Left lung (tissue), 10 donors: Measurements from ENCODE around the gene NEDD4. TPM values are rescaled to one million over a fixed set of nuclear protein-coding genes. Genes with fewer than 3 reads are reported as not detected.

Experiments
- ATAC-seq: fragments of 200-7000 bp; cut with Tn5 transposase; one replicate; pipeline ENCODE4 v1.9.1; 2020; ENCODE audit warnings: moderate library complexity
- DNase-seq, 4 donors: peaks; one replicate each; pipeline ENCODE4 v3.0.0-alpha.2; 2013 to 2020
- H3K27ac ChIP-seq, 2 donors: fragments of 200-600 bp; sonication (generic) in 1 of 2; one replicate each; pipeline versions ENCODE4 v1.5.0 to v1.8.0; 2020 to 2021
- H3K27me3 ChIP-seq, 2 donors: fragments of 200-600 bp; sonication (generic) in 1 of 2; one replicate each; pipeline versions ENCODE4 v1.5.0 to v1.8.0; 2020 to 2021
- H3K36me3 ChIP-seq, 2 donors: fragments of 200-600 bp; sonication (generic) in 1 of 2; one replicate each; pipeline versions ENCODE4 v1.5.0 to v1.8.0; 2020 to 2021
- H3K4me1 ChIP-seq, 2 donors: fragments of 200-600 bp; one replicate each; pipeline ENCODE4 v1.8.0; 2021
- H3K4me3 ChIP-seq, 2 donors: fragments of 200-600 bp; sonication (generic) in 1 of 2; one replicate each; pipeline versions ENCODE4 v1.5.0 to v1.8.0; 2020 to 2021; ENCODE audit warnings: mild to moderate bottlenecking in 1 of 2
- H3K9me3 ChIP-seq, 2 donors: fragments of 200-600 bp; sonication (generic) in 1 of 2; one replicate each; pipeline versions ENCODE4 v1.5.0 to v1.8.0; 2020 to 2021
- CTCF ChIP-seq, 2 donors: fragments of 200-600 bp; sonication (generic) in 1 of 2; IDR thresholded peaks; one replicate each; pipeline versions ENCODE4 v1.5.0 to v1.8.0; 2021; ENCODE audit warnings: antibody characterized with exemption in 2 of 2
- intact Hi-C, 2 donors: fragments of 100-400 bp; cut with DNase I; formaldehyde crosslinking; loops; one replicate each; pipeline versions ENCODE4 v1.11.2 to v1.14.2; 2022
- polyA plus RNA-seq, 6 donors: library from polyadenylated mRNA; unstranded; fragments of 120-200 nt; gene quantifications; one replicate each; pipeline ENCODE4 v1.2.1, GENCODE V29; 2013; ENCODE audit not compliant: insufficient read length in 6 of 6
- total RNA-seq, 2 donors: library from RNA; stranded (reverse); fragmentation: NEBNext Ultra II Directional; extraction: Animal tissue kit (Norgen Biotek cat#: 25700); gene quantifications; one replicate each; pipeline ENCODE4 v1.2.1, GENCODE V29; 2021
- donor health status: DM: no; HTN: yes; CAD: no.
- donor health status: DM: no; HTN: no; CAD: no.

The NEDD4 gene
- total and polyA plus RNA-seq, 8 donors, result 15.0 to 19.5 (median 17.0) TPM

- no peaks in the 10 kb centered on the region for H3K9me3 ChIP-seq
- H3K36me3 ChIP-seq, result no peaks in the 10 kb centered on the region
- no peak for TF ChIP-seq CTCF (IDR thresholded peaks at IDR 0.05)
- ATAC-seq, result no peak
- H3K4me3 ChIP-seq, result no peak overlapping the region
- no peak for DNase-seq
- no peaks in the 10 kb centered on the region for H3K4me1 ChIP-seq
- H3K27ac ChIP-seq, result no peak overlapping the region
- H3K27me3 ChIP-seq, result no peaks in the 10 kb centered on the region
- intact Hi-C loops, result no loop called here
These were observed 24.5 kb downstream of the NEDD4 start for GRCh38 chr15:55968923-55969322.

DNA sequence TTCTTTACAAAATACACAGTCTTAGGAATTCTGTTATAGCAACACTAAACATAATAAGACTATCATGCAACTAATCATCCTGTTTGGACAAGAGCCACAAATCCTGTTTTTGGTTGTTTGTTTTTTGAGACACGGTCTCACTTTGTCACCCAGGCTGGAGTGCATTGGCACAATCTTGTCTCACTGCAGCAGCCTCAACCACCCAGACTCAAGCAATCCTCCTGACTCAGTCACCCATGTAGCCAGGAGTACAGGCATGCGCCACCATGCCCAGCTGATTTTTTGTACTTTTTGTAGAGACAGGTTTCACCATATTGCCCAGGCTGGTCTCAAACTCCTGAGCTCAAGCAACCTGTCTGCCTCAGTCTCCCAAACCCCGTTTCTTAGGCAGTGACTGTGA lies 28.3 kb downstream of the NEDD4 start:
- no peak for ATAC-seq
- intact Hi-C loops, result no loop called here
- TF ChIP-seq CTCF (IDR thresholded peaks at IDR 0.05), result no peak
- Histone ChIP-seq H3K27ac (no peak overlapping the region), H3K4me1 (no peaks in the 10 kb centered on the region), H3K36me3 (no peaks in the 10 kb centered on the region), H3K9me3 (no peaks in the 10 kb centered on the region), H3K4me3 (no peak overlapping the region), H3K27me3 (no peaks in the 10 kb centered on the region)
- no peak for DNase-seq

DNA sequence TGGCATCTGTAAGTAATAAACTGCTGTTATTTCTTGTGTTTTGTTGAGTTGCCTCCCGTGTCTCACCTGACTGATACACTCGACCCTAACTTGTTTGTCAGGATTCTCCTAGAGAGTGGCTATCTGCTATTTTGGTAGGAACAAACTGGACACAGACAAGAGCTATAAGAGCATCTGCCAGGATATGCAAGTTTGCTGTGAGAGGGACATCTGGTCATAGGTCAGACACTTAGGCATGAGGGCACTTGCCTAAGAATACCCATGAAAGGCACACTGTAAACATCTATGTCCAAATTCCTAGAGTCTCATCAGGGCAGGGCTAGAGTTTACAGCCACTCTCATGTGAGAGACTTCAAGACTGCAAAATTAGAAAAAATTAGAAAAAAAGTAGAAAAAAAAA lies 32.5 kb downstream of the NEDD4 start:
- no peak for ATAC-seq
- no peaks in the 10 kb centered on the region for H3K36me3 ChIP-seq
- no peak overlapping the region for H3K4me3 ChIP-seq
- TF ChIP-seq CTCF (IDR thresholded peaks at IDR 0.05), result no peak
- intact Hi-C loops, result no loop called here
- DNase-seq, result no peak
- no peaks in the 10 kb centered on the region for H3K4me1 ChIP-seq
- H3K27ac ChIP-seq, result no peak overlapping the region
- H3K9me3 ChIP-seq, result no peaks in the 10 kb centered on the region
- no peaks in the 10 kb centered on the region for H3K27me3 ChIP-seq

DNA sequence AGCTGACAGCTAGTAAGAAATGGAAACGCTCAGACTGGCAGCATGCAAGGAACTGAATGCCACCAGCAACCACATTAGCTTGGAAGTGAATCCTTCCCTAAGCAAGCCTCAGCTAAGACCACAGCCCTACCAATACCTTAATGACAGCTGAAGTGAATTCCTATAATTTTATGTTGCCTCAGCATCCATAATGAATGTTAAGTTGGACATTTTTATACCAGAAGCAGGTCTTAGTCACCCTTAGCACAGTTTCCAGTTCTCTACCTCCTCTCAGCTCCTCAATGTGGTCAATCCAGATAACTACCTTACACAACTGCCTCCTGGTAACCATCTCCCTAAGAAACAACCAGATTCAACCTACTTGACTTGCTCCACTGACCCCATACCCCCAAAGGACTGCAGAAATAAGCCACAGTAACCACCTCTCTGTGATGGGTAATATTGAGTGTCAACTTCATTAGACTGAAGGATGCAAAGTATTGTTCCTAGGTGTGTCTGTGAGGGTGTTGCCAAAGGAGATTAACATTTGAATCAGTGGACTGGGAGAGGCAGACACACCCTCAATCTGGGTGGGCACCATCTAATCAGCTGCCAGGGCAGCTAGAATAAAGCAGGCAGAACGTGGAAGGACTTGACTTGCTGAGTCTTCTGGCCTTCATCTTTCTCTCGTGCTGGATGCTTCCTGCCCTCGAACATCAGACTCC lies 33.5 kb downstream of the NEDD4 start:
- no peaks in the 10 kb centered on the region for H3K27me3 ChIP-seq
- no peak for TF ChIP-seq CTCF (IDR thresholded peaks at IDR 0.05)
- no peak overlapping the region for H3K4me3 ChIP-seq
- no peaks in the 10 kb centered on the region for H3K36me3 ChIP-seq
- DNase-seq (no peak), ATAC-seq (no peak)
- no peak overlapping the region for H3K27ac ChIP-seq
- intact Hi-C loops, result no loop called here
- no peaks in the 10 kb centered on the region for H3K4me1 ChIP-seq
- no peaks in the 10 kb centered on the region for H3K9me3 ChIP-seq

- Histone ChIP-seq H3K9me3 (no peaks in the 10 kb centered on the region), H3K36me3 (no peaks in the 10 kb centered on the region), H3K4me1 (no peaks in the 10 kb centered on the region), H3K4me3 (no peak overlapping the region), H3K27ac (no peak overlapping the region), H3K27me3 (no peaks in the 10 kb centered on the region)
- no peak for TF ChIP-seq CTCF (IDR thresholded peaks at IDR 0.05)
- intact Hi-C loops, result no loop called here
- ATAC-seq (no peak), DNase-seq (no peak)
These were observed 35.1 kb downstream of the NEDD4 start for GRCh38 chr15:55958349-55958748.
